C4-2B (cell line): ENCODE data around the gene PLPP3.

Source experiments
- H3K27ac ChIP-seq: fragments of 450-650 bp; 2 replicates; pipeline ENCODE4 v1.5.1; 2017
- CTCF ChIP-seq: fragments of 450-650 bp; conservative IDR thresholded peaks from 2 replicates; pipeline ENCODE4 v1.5.1; 2017; ENCODE audit warnings: mild to moderate bottlenecking
- ZFX ChIP-seq: fragments of 450-650 bp; IDR thresholded peaks from 2 replicates; pipeline ENCODE4 v1.6.1; 2017

PLPP3 gene

GRCh38 chr1:56502700-56503245 lies 76.6 kb downstream of the PLPP3 start:
- TF ChIP-seq CTCF = no peak
- no peak for TF ChIP-seq ZFX
- H3K27ac ChIP-seq = no peak overlapping the region

GRCh38 chr1:56501888-56502287 lies 77.5 kb downstream of the PLPP3 start:
- H3K27ac ChIP-seq = no peak overlapping the region
- no peak for TF ChIP-seq CTCF
- no peak for TF ChIP-seq ZFX

- no peak overlapping the region for H3K27ac ChIP-seq
- TF ChIP-seq CTCF = no peak
- no peak for TF ChIP-seq ZFX
Observed at GRCh38 chr1:56501426-56501825, 77.9 kb downstream of the PLPP3 start.

- H3K27ac ChIP-seq = no peak overlapping the region
- TF ChIP-seq ZFX = no peak
- no peak for TF ChIP-seq CTCF
Observed at GRCh38 chr1:56496821-56497772, 82.3 kb downstream of the PLPP3 start.

- no peak for TF ChIP-seq ZFX
- TF ChIP-seq CTCF = no peak
Observed at GRCh38 chr1:56496158-56496557, 83.2 kb downstream of the PLPP3 start.

GRCh38 chr1:56495538-56495937 lies 83.8 kb downstream of the PLPP3 start:
- H3K27ac ChIP-seq = no peak overlapping the region
- TF ChIP-seq CTCF (no peak), ZFX (no peak)

More at GRCh38 chr1:56496158-56496557, 83.2 kb downstream of the PLPP3 start:
- H3K27ac ChIP-seq = no peak overlapping the region

GRCh38 chr1:56494306-56494705 lies 85.1 kb downstream of the PLPP3 start:
- TF ChIP-seq ZFX (no peak), CTCF (no peak)

More at GRCh38 chr1:56494306-56494705, 85.1 kb downstream of the PLPP3 start:
- no peak overlapping the region for H3K27ac ChIP-seq
